ENCODE data around the gene KRT84.

GRCh38 chr12:52382854-52383253 lies 2.6 kb downstream of the KRT84 start:
- no peak for TF ChIP-seq CTCF (IDR thresholded peaks at IDR 0.05)
- TF ChIP-seq POLR2A (IDR thresholded peaks at IDR 0.05) = no peak
